HG02759 (cell line): Measurements from ENCODE around the gene CNOT6L.
A peak's percentile ranks its signal among the peaks of the same experiment; 100 is the strongest.
"Not testable (repeated sequence)": the region's sequence is repeated elsewhere in the genome, so short reads cannot be mapped to it uniquely, and the experiment has no call there.

Experiments
- ATAC-seq: cut with Tn5 transposase; IDR thresholded peaks from one replicate; pipeline ENCODE4 v1.9.1; 2021; ENCODE audit warnings: mild to moderate bottlenecking, moderate library complexity; ENCODE audit not compliant: unreplicated experiment

CNOT6L gene

DNA sequence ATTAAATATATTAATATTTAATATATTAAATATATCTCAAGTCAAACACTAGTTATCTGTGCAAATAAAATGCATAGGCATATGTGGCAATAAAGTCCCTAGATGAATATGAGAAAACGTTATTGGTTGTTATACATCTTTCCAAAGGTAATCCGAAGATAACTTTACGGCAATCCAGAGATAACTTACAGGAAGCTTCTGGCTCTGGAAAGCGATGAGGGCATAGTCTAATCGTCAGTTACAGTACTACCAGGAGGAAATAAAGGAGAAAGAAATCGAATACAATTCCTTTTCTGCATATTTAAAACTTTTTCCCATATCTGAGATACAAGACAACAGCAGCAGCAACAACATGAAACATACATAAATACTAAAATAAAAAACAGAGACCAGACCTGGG is 35.3 kb downstream of the CNOT6L start:
- no peak for ATAC-seq

DNA sequence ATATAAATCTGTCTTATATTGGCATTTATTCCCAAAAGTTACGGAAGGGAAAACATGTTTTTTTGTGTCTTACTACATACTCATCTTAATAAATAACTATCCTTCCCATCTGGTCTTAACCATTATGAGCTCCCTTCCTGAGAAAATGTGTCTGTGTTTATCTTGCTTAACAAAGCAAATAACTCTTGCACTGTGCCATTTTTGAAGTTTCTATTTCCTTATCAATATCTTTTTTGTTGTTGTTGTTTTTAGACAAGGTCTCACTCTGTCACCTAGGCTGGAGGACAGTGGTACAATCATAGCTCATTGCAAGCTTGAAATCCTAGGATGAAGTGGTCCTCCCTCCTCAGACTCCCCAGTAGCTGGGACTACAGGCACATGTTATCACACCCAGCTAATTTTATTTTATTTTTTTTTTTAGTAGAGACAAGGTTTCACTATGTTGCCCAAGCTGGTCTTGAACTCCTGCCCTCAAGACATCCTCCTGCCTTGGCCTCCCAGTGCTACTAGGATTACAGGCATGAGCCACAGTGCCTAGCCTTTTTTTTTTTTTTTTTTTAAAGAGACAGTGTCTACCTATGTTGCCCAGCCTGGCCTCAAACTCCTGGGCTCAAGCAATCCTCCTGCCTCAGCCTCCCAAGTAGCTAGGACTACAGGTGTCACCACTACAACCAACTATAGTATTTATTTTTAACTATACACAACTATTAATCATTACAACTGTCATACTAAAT is 36.9 kb downstream of the CNOT6L start:
- no peak for ATAC-seq

DNA sequence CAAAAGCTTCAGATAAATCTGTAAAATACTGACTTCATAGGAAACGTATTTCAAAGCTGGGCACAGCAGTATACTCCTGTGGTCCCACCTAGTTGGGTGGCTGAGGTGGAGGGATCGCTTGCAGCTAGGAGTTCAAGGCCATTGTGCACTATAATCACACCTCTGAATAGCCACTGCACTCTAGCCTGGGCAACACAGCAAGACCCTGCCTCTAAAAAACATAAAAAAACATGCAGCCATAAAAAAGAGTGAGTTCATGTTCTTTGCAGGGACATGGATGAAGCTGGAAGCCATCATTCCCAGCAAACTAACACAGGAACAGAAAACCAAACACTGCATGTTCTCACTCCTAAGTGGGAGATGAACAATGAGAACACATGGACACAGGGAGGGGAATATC is 38.4 kb downstream of the CNOT6L start:
- not testable (repeated sequence) for ATAC-seq

DNA sequence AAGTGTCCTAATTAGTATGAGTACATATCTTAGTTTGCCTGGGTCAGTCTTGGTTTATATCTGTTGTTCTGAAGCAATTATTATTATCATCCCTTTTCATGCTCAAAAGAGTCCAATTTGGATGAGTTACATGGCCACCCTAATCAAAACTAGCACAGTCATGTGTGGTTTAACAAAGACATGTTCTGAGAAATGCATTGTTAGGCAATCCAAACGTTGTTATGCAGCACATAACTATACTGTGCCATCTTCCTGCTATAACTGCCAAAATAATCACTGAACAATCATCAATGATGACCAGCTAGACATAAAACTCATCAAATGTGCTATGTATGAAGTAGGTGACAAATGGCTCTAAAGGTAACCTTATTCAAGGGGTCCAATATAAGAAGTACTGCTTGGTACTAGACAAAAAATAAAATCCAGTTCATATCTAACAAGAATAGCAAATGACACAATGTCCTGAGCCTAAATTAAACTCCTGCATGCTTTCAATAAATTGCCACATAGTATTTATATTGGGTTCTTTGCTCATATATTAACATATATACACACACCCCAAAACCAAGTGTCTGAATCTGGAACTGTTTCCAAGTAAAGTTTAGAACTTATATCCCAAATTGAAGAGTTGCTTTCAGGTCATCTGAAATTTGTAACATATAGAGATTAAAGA is 41.9 kb downstream of the CNOT6L start:
- ATAC-seq = no peak

DNA sequence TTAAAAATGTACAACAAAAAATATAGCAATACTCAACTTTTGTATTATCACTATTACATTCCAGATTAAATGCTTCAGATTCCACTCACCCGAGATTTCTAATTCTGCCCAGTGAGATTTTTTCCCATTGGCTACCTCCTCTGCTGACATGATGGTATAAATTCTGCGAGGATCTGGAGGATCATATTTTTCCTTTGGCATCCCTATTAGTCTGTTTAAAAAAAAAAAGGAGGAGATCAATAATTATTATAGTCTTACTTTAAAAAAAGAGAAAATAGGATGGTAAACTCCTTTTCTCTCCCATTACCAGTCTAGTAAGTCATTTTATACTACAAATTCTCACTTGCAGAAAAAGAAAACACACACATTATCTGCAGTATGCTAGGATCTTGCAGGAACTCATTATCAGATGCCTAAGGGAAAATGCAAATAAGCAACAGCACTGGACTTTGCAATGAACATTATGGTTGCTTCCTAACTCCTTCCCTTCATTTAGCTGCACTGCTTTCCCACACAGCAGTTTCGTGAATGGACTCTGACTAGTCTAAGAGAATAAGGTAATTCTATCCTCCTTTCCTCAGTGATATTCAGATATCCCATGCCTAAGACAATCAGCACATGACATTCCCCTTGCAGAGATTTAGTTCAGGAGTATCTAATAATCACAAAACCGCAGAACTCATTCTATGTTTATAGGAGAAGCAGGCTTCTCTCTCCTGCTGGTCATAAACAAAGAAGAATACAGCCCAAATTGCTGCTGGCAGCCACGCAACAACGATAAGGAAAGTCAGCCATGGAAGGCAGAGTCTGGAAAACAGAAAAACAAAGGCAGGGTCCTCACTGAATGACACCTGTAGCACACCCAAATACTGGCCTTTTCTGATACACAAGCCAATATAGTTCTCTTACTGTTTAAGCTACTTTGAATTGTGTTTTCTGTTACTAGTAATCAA is 42.7 kb downstream of the CNOT6L start:
- ATAC-seq = no peak

DNA sequence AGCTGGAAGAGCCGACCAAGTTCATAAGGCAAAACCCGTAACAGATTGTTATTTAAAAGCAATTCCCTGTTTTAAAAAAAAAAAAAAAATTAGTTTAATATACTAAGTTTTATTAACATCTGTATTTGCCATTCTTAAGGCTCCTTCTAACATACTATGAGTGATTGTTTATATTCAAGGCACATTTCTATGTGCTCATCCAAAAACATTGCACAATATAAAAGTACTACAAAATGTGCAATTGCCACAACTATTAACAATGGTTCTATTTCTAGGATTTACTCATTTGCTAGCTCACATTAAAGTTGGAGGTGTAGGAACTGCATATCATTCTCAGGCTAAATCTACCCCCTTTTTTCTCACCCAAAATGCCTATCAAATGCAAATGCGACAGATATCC is 46.1 kb downstream of the CNOT6L start:
- ATAC-seq = no peak

DNA sequence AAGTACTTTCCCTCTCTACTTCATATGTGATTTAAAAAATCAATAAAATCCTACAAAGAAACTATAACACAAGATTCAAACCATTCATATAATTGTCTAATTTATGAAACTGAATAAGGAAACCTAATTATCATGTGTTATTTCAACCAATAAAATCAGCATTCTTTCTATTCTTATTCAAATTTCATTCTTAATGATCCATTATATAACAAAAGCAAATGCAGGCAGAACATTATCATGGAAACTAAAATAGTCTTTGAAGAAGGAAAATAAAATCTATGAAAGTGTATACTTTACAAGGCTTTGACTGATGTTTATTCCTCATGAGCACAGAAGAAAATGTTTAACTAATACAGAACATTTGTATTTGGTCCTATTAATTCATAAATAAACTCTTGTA is 47.6 kb downstream of the CNOT6L start:
- ATAC-seq = no peak

DNA sequence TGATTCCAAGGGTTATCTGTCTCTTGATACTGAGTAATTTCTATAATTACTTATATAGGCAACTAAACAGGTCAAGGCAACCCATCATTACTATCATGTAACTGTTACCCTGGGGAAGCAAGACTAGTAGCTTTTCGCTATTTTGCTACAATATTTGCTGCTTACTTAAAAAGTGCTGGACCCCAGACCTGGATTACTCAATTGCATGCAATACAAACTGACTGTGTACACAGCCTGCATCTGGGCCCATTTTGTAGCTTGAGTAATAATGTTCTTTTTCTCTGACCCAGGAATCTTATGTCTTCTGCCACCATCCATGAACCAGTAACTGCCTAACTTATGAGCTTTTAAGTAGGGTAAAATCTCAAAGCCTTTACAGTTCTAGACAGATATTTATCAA is 53.4 kb downstream of the CNOT6L start:
- no peak for ATAC-seq

DNA sequence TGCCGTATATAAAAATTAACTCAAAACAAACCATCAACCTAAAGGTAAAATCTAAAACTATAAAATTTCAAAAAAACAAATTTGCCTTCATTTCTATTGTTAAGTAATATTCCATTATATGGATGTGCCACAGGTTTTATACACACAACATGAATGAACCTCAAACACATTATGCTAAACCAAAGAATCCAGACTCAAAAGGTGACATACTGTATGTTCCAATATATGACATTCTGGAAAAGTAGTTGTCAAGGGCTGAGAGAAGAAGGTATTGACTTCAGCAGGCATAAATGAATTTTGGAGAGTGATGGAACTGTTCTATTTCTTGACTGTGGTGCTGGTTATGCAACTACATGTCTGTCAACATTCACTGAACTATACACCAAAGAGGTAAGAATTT is 56.6 kb downstream of the CNOT6L start:
- no peak for ATAC-seq

DNA sequence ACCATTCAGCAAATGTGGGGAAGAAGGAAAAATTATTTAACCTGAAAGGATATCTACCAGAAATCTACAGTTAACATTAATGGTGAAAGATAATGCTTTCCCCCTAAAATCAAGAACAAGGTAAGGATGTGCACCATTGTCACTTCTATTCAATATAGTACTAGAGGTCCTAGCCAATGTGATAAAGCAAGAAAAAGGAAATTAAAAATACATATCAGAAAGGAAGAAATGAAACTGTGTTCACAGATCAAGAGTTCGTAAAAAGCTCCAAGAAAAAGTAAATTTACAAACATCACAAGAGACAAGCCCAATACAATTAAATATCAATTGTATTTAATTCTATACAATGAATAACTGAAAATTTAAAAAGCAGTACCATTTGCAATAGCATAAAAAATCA is 57.6 kb downstream of the CNOT6L start:
- ATAC-seq = no peak

DNA sequence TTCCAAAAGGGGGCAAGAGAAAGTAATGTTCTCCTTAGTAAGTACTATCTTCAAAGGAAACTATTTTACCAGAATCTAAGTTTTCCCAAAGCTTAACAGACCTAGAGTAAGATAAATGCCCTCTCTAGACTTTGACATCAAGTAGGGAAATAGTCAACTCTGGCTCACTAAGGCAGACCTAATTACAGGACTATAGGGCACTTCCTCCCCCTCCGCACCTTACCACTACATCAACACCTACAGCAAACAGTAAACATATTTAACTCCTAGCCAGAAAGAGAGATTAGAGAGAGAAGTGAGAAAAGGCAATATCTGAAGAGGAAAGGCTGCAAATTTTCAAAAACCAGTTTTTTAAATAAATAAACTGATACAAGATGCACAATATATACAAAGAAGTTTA is 60.4 kb downstream of the CNOT6L start:
- ATAC-seq = no peak

DNA sequence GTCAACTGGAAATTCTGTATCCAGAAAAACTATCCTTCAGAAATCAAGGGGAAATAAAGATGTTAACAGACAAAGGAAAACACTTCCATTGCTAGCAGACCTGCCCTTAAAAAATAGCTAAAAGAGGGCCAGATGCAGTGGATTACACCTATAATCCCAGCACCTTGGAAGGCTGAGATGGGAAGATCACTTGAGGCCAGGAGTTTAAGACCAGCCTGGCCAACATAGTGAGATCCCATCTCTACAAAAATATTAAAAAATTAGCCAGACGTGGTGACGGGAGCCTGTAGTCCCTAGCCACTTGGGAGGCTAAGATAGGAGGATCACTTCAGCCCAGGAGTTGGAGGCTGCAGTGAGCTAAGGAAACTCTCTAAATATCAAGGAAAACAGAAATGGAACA is 67.4 kb downstream of the CNOT6L start:
- no peak for ATAC-seq

DNA sequence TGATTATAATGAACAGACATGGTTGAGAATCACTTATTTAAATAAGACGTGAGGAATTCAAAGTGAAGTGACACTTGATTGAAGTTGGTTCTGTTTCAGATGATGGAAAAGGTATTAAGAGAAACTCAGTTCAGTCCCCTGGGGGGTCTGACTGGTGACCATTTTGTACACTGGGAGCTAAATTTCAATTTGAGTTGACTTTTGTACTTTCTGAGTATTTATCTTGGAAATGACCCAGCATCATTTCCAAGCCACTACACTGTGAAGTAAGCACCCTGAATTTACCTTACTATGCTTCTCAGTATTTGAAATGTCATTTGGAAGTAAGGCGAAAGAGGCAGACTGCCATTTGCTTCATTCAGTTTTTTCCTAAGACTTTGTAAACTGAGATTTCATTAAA is 73.4 kb downstream of the CNOT6L start:
- ATAC-seq = no peak

DNA sequence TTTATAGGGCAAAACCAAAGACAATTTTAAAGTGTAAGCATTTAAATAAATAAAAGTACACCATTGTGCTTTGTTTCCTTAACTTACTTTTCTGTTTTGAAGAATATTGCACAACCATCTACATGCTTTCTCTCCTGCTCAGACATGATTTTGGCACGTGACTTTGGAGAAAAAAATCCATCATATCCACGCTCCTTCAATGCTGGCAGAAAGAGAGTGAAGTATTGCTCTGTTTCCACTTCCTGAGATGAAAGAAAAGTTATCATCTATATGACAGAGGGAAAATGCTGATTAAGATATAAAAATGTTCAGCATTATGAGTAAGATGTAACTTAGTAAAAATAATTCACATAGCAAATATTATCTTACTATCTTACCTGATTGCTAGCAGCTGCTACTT is 77.1 kb downstream of the CNOT6L start:
- no peak for ATAC-seq

DNA sequence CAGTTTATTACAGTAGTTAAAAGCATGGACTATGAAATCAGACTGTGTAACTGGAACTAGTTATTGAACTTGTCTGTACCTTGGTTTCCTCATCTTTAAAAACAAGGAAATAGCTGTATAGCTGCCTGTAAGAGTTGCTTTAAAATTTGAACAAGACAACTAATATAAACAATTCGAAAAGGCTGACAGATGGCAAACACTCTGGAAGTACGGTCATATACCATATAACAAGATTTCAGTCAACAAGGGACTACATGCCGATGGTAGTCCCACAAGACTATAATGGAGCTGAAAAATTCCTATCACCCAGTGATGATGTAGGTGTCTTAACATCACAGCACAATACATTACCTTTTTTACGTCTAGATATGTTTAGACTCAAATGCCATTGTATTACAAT is 78.7 kb downstream of the CNOT6L start:
- no peak for ATAC-seq

DNA sequence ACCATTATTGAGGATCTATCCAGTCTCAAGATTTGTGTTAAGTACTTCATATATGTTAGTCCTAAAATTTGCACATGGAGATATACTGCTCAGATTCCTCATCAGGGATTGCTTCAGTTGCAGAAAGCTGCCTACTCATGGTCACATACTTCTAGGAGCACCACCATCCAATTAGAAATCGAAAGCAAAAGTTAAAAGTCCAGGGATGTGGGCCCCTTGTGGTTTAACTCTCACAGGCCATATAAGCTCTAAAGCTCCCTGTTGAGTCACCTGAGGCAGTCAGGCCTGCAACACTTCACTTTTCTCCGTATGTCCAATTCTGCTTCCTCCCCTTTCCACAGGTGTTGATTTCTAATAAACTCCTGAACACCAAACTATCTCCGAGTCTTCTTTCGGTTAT is 84.2 kb downstream of the CNOT6L start:
- ATAC-seq = peak; percentile 94

DNA sequence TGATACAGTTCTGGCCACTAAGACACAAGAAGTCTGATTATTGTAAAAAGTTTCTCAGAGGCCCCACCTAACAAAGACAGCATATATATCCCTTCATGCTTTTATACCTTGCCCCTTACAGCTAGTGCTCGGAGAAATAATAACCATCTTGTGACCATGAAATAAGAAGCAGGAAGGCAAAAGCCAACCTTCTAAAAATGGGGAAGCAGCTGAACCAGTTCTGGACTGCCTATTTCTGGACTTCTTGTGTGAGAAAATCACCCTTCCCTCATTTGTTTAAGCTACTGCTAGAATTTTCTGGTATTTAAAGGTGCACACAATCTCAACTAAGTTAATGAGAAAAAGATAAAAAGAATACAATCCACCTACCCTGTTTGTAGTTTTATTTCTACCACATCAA is 87.5 kb downstream of the CNOT6L start:
- ATAC-seq = no peak

DNA sequence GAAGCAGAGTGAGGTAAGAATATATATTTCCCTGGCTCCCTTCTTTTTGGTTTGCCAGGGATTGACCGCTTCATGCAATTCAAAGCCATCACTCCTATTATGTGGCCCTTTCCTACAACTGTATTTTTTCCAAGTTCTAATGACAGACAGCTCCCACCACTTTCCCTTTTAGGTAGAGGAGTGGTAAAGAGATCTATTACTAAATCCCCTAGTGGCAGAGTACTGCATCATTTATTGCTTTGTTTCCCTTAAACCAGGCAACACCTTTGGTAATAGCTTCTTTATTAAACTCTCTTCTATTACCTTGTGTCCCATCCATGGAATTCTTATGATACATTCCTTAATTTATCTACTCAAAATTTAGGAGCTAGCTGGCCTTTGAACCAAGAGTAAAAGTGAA is 90.7 kb downstream of the CNOT6L start:
- no peak for ATAC-seq

DNA sequence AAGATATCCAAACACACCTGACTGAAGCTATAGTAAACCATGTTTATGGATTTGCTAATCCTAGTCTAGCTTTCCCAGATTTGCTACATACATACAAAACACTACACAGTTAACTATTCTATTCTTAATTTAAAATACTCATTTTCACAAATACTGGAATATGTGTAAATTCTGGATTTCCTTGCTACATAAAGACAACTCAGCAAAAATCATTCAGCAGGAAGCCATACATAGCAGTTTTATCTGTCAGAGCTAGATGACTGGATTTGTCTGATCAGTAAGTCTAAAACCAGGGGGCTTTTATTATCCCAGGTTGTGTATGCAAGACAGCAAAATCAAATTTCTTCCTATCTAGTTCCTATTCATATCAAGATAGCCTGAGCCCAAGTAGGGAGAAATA is 98.1 kb downstream of the CNOT6L start:
- ATAC-seq = no peak

DNA sequence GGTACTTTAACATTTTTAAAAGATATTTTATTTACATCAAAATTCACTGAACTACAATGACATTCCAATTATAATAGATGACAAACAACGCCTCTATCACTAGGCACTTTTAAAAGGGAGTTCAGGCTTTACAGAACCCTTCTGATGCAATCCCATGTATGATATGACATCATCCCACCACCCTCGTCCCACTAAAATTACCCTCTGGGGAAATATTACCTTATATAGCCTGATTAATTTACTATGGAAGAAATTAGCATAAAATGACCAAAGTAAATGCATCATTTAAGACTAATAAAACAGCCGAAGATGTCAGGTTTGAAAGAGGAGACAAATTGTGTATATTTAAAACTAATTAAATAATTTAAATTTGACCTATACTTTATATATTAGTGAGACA is 100.7 kb downstream of the CNOT6L start:
- ATAC-seq = not testable (repeated sequence)

DNA sequence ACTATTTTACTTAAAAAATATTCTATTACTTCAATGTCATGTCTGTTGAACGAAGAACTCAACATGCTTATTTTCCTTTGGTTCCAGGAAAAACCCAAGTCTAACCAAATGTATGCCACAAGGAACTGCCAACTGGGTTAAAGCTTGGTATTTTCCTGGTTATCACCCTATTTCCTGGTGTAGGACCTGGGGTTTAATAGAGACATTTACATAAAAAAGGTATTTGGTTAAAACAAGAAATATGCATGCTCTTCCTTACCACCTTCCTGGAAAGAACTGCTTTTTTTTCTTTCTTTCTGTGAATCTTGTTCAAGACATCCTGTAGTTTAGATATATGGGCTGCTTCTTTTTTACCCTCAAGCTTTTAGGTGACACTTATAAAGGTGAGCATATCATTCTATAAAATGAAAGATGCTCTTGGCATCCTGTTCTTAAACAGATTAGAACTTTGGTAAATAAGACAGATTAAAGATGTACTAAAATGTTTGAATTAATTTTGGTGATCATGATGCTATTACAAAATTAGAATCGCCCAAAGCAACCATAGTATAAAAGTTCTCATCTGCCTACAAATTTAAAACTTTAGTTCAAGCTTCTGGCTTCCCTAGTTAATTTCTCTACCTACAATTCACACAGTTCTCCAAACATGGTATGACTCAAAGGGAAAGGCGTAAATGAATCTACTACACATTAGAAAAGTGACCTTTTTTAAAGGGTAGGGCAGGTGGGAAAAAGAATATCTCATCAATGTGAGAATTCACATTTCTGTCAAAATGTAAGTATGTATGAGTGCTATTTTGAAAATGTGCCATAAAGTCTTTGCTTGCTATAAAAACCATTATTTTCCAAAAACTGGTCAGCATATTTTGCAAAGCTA is 103.5 kb downstream of the CNOT6L start:
- ATAC-seq = no peak
